Effector CD8-positive, alpha-beta T cell (primary cell): ENCODE measurements around the gene ZNF813.

Source experiments
- DNase-seq: peaks from one replicate; lab custom pipeline; 2025; lab: John Stamatoyannopoulos, UW

The ZNF813 gene

DNA sequence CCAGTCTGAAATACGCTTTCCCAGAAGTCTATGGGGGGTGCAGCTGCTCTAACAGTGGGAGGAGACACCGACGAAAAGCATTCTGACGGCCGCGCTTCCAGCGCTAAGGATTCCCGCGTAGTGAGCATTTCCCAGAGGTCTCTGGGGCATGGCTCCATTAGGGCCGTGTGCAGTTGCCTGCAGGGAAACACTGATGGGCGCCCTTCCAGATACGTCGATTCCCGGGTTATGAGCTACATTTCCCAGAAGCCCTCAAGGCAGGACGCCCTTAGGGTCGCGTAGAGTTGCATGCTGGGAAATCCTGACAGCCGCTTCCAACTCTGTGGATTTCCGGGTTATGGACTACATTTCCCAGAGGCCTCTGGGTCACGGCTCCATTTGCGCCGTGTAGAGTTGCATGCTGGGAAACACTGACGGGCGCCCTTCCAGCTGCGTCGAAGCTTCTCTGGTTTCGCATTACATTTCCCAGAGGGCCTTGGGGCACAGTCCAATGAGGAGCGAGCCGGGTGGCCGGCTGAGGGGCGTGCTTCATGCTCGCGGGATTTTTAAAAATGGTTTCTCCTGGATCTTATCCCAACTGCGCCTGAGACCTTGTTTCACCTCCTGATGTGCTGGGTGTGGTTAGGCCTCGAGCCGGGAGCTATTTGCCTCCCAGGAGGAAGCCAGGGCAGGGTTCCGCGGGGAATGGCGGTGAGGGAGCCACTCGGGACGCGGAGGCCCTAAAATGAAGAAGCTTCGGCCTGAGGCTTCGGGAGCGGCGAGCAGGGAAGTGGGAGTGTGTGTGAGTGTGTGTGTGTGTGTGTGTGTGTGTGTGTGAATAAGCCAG, 53.2 kb downstream of the ZNF813 start:
- DNase-seq: peak; percentile 86

DNA sequence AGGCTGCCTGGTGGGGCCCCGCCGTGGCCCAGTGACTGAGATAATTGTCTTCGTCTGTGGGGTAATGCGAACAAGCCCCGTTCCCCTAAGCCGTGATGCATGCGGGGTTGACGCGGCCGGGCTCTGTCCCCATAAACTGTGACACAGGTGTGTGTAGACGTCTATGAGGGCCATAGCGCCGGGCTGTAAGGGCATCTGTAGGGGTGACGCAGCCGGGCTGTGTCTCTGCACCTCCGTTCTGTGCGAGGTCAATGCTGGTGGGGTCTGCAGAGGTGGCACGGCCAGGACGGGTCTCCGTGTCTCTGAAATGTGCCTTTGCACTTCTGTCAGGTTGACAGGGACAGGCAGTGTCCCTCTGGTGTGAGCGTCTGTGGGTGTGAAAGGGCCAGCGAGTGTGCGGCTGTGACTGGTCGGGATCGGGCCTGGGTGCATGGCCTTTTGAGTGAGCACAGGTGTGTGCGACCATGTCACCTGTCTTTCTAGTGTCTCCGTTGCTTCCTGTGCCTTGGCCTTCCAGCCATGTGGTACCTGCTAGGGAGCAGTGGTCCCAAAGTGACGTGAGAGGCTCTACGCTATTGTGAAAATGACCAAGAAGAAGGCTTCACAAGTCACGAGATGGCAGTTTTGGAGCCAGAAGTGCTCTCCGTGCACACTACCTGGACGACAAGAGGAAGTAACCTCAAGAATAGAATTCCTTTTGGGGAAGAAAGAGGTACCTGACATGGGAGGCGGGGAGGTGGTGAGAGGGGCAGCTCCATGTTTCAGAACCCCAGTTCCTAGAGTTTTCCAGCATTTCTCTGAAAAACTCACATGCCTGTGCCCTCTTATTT, 54.1 kb downstream of the ZNF813 start:
- no peak for DNase-seq

- no peak for DNase-seq
Measured at GRCh38 chr19:53525922-53526321, 58.4 kb downstream of the ZNF813 start.

GRCh38 chr19:53530622-53531021, 63.1 kb downstream of the ZNF813 start:
- DNase-seq: no peak

- DNase-seq: no peak
Measured at GRCh38 chr19:53531457-53531856, 63.9 kb downstream of the ZNF813 start.

GRCh38 chr19:53532362-53532761, 64.8 kb downstream of the ZNF813 start:
- DNase-seq: no peak

DNA sequence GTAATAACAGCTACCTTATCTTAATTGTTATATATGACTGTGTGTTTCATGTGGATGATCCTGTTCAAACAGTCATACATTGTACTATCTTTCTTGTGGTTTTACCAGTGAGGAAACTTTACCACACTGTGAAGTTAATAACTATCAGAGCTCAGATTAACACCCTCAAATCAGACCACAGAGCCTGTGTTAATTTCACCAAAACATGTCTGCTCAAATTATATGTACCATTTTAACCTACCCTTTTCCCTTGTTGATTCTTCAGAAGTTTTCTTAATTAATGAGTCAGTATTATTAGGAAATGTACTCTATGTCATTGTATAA, 68.7 kb downstream of the ZNF813 start:
- no peak for DNase-seq

- no peak for DNase-seq
Measured at GRCh38 chr19:53537121-53537520, 69.6 kb downstream of the ZNF813 start.

DNA sequence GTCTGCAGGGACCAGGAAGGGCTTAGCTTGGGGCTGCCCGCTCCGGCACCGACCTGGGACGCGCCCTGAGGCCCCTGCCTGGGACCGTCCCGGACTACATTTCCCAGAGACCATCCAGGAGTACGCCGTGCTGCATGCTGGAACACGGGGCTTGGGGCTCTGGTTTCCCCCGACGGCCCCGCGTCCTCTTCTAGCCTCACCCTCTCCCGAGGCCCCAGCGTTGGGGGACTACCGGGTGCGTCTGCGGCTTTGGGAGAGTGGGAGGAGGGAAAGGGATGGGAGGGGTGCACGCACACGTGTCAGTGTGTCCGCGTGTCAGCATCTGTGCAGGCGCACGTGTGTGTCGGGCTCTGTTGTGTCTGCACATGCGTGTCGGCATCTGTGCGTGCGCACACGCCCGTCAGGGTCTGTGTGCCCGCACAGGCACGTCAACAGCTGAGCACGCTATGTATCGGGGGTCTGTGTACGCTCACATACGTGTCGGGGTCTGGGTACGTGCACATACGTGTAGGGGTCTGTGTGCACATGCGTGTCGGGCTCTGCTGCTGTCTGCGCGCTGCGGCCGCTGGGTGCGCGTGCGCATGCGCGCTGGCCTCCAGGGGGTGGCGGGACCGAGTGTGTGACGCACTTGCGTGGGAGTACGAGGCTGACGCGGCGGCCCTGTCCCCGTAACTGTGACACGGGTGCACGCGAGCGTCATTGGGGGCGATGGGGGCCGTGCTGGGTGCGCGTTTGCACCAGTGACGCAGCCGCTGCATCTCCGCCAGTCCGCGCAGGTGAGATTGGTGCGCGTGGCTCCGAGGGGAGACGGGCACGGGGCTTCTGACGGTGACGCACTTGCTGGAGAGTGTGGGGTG, 70.2 kb downstream of the ZNF813 start, which contains the start of gene ZNF331:
TSS of gene ZNF331 (plus strand) at position 625 of the 857 bp plus-strand sequence. CDS start 31,232 bp downstream, outside the sequence.
- peak; percentile 88 for DNase-seq

GRCh38 chr19:53538378-53539109, 71.0 kb downstream of the ZNF813 start:
- no peak for DNase-seq

DNA sequence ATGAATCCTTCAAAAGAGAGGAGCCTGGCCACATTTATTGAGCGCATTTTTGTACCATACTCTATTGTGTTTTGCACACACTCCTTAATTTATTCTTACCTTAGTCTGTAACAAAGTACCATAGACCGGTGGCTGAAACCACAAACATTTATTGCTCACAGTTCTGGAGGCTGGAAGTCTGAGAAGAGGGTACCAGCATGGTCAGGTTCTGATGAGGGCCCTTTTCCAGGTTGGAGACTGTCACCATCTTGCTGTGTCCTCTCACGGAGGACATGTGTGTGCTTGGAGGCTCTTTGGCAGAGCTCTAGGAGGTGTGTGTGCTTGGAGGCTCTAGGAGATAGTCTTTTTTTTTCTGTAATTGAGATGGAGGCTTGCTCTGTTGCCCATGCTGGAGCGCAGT, 72.6 kb downstream of the ZNF813 start:
- DNase-seq: no peak

DNA sequence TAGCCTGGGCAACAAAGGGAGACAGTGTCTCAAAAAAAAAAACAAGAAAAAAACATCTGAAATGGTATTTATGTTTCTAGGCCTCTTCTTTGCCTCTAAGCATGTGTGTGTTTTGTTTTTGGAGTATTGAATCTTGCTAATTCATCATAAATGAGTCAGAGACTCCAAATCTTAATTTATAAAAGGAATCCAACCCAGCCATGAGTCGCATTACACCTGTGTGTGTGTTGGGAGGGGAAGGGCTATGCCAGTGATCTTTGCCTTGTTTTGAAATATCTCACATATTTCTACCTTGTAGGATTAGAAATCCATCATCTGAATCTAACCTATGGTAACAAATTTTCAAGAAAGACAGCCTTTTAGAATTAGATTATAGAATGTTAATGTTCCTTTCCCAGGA, 74.4 kb downstream of the ZNF813 start:
- DNase-seq: no peak

DNA sequence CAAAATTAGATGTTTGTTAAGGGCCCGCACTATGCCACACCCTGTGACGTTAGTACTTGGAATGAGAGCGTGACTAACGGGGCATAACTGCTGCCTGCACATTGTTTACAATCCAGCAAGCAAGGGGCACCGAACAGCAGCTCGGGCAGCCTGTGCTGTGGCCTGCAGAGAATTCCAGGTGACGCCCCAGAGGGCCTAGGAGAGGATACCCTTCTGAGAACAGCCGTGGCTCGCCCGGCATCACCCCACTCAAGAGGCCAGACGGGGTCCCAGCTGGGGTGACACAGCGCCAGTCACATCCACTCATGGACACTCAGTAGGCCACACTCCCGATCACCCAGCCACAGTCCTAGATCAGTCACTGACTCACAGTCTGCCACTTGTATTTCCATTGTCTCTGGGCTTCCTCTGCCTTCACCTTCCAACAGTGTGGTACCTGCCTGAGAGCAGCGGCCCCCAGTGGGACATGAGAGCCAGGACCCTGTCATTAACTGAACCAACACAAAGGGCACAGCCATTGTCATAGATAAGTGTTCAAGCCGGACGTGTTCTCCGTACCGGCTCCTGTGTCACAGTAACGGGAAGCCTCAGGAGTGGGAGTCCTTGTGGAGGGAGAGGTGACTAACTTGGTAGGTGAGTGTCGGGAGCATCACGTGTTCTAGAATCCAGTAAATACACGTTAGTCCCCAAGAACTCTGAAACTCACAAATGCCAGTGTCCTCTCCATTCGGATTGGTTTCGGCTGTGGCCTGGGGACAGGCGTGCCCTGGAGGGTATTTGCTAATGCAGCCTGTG, 77.9 kb downstream of the ZNF813 start:
- no peak for DNase-seq
